OCI-LY7 (cell line): ENCODE measurements around the gene TRIM26.

ENCODE experiments used
- CTCF ChIP-seq: fragments of 200-600 bp; sonication (generic); conservative IDR thresholded peaks from 2 replicates; pipeline ENCODE4 v1.5.1; 2014; ENCODE audit warnings: mild to moderate bottlenecking, antibody characterized with exemption, low read length, moderate library complexity, mixed read lengths
- EZH2phosphoT487 ChIP-seq: fragments of 200-600 bp; sonication (generic); IDR thresholded peaks from 2 replicates; pipeline ENCODE4 v1.6.1; 2018; ENCODE audit warnings: low read depth, borderline replicate concordance, mild to moderate bottlenecking, mixed run types, antibody characterized with exemption, low read length, moderate library complexity, mixed read lengths

GRCh38 chr6:30152910-30153610 lies 60.1 kb downstream of the TRIM26 start:
- TF ChIP-seq CTCF (no peak), EZH2phosphoT487 (no peak)
